ENCODE data around the gene FAM117B.

Gene FAM117B

GRCh38 chr2:202627042-202627441 lies 7.7 kb upstream of the FAM117B start:
- no peak for TF ChIP-seq CTCF (IDR thresholded peaks at IDR 0.05)

DNA sequence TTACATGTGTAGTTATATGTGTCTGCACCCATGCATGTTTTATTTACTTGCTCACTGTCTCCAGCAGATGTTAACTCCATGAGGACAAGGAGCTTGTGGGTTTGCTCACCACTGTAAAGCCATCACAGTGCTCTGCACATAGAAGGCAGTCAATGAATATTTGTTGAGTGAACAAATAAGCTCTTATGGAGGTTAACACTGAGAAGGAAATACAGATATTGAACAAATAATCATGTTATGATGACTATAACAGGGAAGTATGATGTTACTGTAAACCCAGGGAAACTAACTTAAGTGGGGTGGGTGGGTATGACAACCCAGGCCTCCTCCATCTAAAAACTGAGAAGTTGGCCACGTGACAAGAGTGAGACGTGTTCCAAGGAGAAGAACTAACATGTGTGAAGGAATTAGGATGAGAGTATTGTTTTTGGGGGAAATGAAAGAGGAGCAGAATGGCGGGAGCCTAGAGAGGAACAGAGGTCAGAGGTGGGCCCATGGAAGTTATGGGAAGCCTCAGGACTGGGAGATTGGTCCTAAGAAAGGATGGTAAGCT lies 6.0 kb upstream of the FAM117B start:
- no peak for TF ChIP-seq CTCF (IDR thresholded peaks at IDR 0.05)

GRCh38 chr2:202632682-202633290 lies 2.0 kb upstream of the FAM117B start:
- no peak for TF ChIP-seq CTCF (IDR thresholded peaks at IDR 0.05)

- no peak for TF ChIP-seq CTCF (IDR thresholded peaks at IDR 0.05)
Observed at GRCh38 chr2:202633470-202633869, 1.3 kb upstream of the FAM117B start.

DNA sequence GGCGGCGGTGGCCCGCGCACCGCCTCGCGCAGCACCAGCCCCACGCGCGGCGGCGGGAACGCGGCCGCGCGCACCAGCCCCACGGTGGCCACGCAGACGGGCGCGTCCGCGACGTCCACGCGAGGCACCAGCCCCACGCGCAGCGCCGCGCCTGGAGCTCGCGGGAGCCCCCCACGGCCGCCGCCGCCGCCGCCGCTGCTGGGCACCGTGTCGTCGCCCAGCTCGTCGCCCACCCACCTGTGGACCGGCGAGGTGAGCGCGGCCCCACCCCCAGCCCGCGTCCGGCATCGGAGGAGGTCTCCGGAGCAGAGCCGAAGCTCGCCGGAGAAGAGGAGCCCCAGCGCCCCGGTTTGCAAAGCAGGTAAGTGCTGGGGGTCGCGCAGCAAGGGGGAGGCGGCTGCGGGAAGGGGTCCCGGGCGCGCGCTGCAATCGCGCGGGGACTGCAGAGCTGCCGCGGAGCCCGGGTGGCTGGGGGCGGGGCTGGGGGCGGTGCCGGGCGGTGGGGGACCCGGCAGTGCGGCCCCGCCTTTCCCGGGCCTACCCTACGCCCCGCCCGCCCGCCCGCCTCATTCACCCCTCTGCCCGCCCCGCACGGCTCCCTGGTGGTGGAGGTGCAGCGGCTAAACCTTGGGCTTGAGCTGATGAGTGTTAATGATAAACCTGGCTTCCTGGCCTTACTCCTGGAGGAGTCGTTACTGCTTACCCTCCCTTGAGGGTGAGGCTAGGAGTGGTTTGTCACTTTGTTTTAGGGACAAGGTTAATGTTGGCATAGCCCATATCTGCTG lies 851 bp downstream of the FAM117B start:
- no peak for TF ChIP-seq CTCF (IDR thresholded peaks at IDR 0.05)

DNA sequence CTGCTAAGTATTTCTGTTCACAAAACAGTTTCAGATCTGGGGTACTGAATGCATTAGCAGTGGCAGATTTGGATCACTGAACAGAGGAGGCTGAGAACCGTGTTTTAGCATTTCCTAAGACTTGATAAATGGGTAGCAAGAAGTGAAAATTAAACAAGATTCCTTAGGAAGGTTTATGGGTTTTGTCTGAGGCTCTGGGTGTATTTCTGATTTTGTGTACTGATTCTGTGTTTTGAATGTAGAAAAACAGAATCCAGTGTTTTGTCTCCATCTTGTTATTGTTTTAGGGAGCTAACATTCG lies 1.4 kb downstream of the FAM117B start:
- TF ChIP-seq CTCF (IDR thresholded peaks at IDR 0.05) = no peak

- no peak for TF ChIP-seq CTCF (IDR thresholded peaks at IDR 0.05)
Observed at GRCh38 chr2:202638721-202639120, 4.0 kb downstream of the FAM117B start.
